HCT116 (cell line): ENCODE measurements around the gene PROCA1. TPM values are rescaled to one million over a fixed set of nuclear protein-coding genes. Genes with fewer than 3 reads are reported as not detected.
A peak's percentile ranks its signal among the peaks of the same experiment; 100 is the strongest.

ENCODE experiments used
- ATAC-seq: fragments of 200-7000 bp; cut with Tn5 transposase; 2 replicates; pipeline ENCODE4 v1.9.1; 2020; ENCODE audit warnings: mild to moderate bottlenecking, moderate library complexity
- BruUV-seq: library from RNA; stranded (reverse); fragments of 400-500 nt; replicated peaks from 2 replicates; lab custom pipeline; 2021; lab: Mats Ljungman, UMichigan
- CTCF ChIA-PET: fragments of 300-600 bp; sonication (Branson Sonifier 250); formaldehyde crosslinking; loops from one replicate; lab custom pipeline; 2021; ENCODE audit warnings: antibody characterized with exemption; lab: Charles Lee
- POLR2A ChIA-PET: fragments of 300-600, 350-600 bp; sonication (Branson Sonifier 250); formaldehyde crosslinking; loops from one replicate; lab custom pipeline; 2021; ENCODE audit warnings: antibody characterized with exemption; lab: Charles Lee
- RAD21 ChIA-PET, 2 experiments: fragments of 300-600 bp; sonication (Branson Sonifier 250); formaldehyde crosslinking; loops; one replicate each; lab custom pipeline; 2023; ENCODE audit warnings: low total read pairs in 2 of 2; ENCODE audit not compliant: uncharacterized antibody in 2 of 2, unreplicated experiment in 2 of 2, low non-redundant PET in 1 of 2; lab: Charles Lee
- DNase-seq: peaks from one replicate; pipeline ENCODE4 v3.0.0-alpha.2; 2010; ENCODE audit warnings: low read depth, low spot score
- H2AFZ ChIP-seq: fragments of 200-600 bp; shearing (Covaris generic), sonication (generic); 2 replicates; pipeline ENCODE4 v1.6.1; 2017; ENCODE audit warnings: low read depth, mixed run types, mixed read lengths, antibody characterized with exemption, low read length; ENCODE audit not compliant: poor library complexity, severe bottlenecking
- H3K27ac ChIP-seq: 2 replicates; pipeline ENCODE4 v1.5.1; 2012; ENCODE audit warnings: low read depth, low read length
- H3K27me3 ChIP-seq: fragments of 200-600 bp; sonication (generic); 2 replicates; pipeline ENCODE4 v1.6.1; 2016; ENCODE audit warnings: mixed run types, low read length, mixed read lengths; ENCODE audit not compliant: insufficient read depth
- H3K36me3 ChIP-seq, 2 experiments: fragments of 200-500 bp in 1 of 2; fragments of 200-600 bp in 1 of 2; sonication (Bioruptor generic) in 1 of 2; sonication (generic) in 1 of 2; 2 replicates each; pipeline versions ENCODE4 v1.5.1 to v1.6.1; 2014 to 2016; ENCODE audit warnings: low read length in 2 of 2, inconsistent platforms in 1 of 2, mixed read lengths in 1 of 2, mixed run types in 1 of 2; ENCODE audit not compliant: insufficient read depth in 2 of 2, control insufficient read depth in 1 of 2
- H3K4me1 ChIP-seq, 2 experiments: fragments of 200-600 bp in 1 of 2; sonication (generic) in 1 of 2; 2 replicates each; pipeline versions ENCODE4 v1.5.1 to v1.6.1; 2012 to 2017; ENCODE audit warnings: low read length in 2 of 2, inconsistent platforms in 1 of 2, mild to moderate bottlenecking in 1 of 2, mixed read lengths in 1 of 2, mixed run types in 1 of 2, moderate library complexity in 1 of 2; ENCODE audit not compliant: insufficient read depth in 2 of 2, control insufficient read depth in 1 of 2
- H3K4me2 ChIP-seq: fragments of 200-600 bp; sonication (generic); 2 replicates; pipeline ENCODE4 v1.6.1; 2017; ENCODE audit warnings: mixed run types, low read length, mixed read lengths
- H3K4me3 ChIP-seq, 2 experiments: fragments of 200-600 bp in 1 of 2; sonication (generic) in 1 of 2; replicated peaks in 1 of 2; 2 replicates each; pipeline ENCODE4 v1.5.1; 2011 to 2016; ENCODE audit warnings: low read length in 2 of 2, control low read depth in 1 of 2, low read depth in 1 of 2, mild to moderate bottlenecking in 1 of 2, mixed read lengths in 1 of 2, mixed run types in 1 of 2
- H3K79me2 ChIP-seq: fragments of 200-600 bp; sonication (generic); 2 replicates; pipeline ENCODE4 v1.6.1; 2017; ENCODE audit warnings: mild to moderate bottlenecking, mixed run types, low read length, moderate library complexity, mixed read lengths; ENCODE audit not compliant: insufficient read depth
- H3K9ac ChIP-seq: fragments of 200-600 bp; sonication (generic); 2 replicates; pipeline ENCODE4 v1.6.1; 2016; ENCODE audit warnings: low read length, mixed read lengths
- H3K9me2 ChIP-seq: fragments of 200-600 bp; sonication (generic), shearing (Covaris generic); 2 replicates; pipeline ENCODE4 v1.6.1; 2017; ENCODE audit warnings: mixed run types, mild to moderate bottlenecking, moderate library complexity; ENCODE audit not compliant: insufficient read depth
- H3K9me3 ChIP-seq, 2 experiments: fragments of 200-500 bp in 1 of 2; fragments of 200-600 bp in 1 of 2; sonication (Bioruptor generic) in 1 of 2; sonication (generic) in 1 of 2; 2 replicates each; pipeline ENCODE4 v1.6.1; 2014 to 2017; ENCODE audit warnings: low read length in 2 of 2, mixed read lengths in 2 of 2, inconsistent platforms in 1 of 2, low read depth in 1 of 2, mild to moderate bottlenecking in 1 of 2, mixed run types in 1 of 2, moderate library complexity in 1 of 2; ENCODE audit not compliant: control insufficient read depth in 1 of 2, insufficient read depth in 1 of 2
- H4K20me1 ChIP-seq: fragments of 200-600 bp; sonication (generic), shearing (Covaris generic); 2 replicates; pipeline ENCODE4 v1.6.1; 2017; ENCODE audit warnings: mixed run types, mild to moderate bottlenecking, moderate library complexity; ENCODE audit not compliant: insufficient read depth
- CBX3 ChIP-seq: IDR thresholded peaks from 2 replicates; pipeline ENCODE4 v1.6.1; 2012; ENCODE audit warnings: low read depth
- CEBPB ChIP-seq: IDR thresholded peaks from 2 replicates; pipeline ENCODE4 v1.6.1; 2012; ENCODE audit warnings: low read depth
- EZH2 ChIP-seq: fragments of 200-600 bp; sonication (generic); IDR thresholded peaks from 2 replicates; pipeline ENCODE4 v1.6.1; 2017; ENCODE audit warnings: antibody characterized with exemption, mixed run types
- EZH2phosphoT487 ChIP-seq: fragments of 200-600 bp; IDR thresholded peaks from 2 replicates; pipeline ENCODE4 v1.6.1; 2018; ENCODE audit warnings: antibody characterized with exemption, borderline replicate concordance
- JUND ChIP-seq: IDR thresholded peaks from 2 replicates; pipeline ENCODE4 v1.6.1; 2012
- POLR2AphosphoS5 ChIP-seq: IDR thresholded peaks from 2 replicates; pipeline ENCODE4 v1.6.1; 2011; ENCODE audit warnings: mild to moderate bottlenecking, low read depth, low read length, moderate library complexity
- RAD21 ChIP-seq: IDR thresholded peaks from 2 replicates; pipeline ENCODE4 v1.6.1; 2012; ENCODE audit warnings: low read depth, mild to moderate bottlenecking
- SIN3A ChIP-seq: IDR thresholded peaks from 2 replicates; pipeline ENCODE4 v1.6.1; 2012; ENCODE audit warnings: low read depth
- SRF ChIP-seq: IDR thresholded peaks from 2 replicates; pipeline ENCODE4 v1.6.1; 2012; ENCODE audit warnings: low read depth
- YY1 ChIP-seq: IDR thresholded peaks from 2 replicates; pipeline ENCODE4 v1.6.1; 2011; ENCODE audit warnings: low read length, low read depth, moderate library complexity, mild to moderate bottlenecking; ENCODE audit not compliant: insufficient replicate concordance; ENCODE audit errors: extremely low read depth
- ZFX ChIP-seq: fragments of 450-650 bp; IDR thresholded peaks from 2 replicates; pipeline ENCODE4 v1.6.1; 2017
- intact Hi-C: fragments of 100-400 bp; cut with micrococcal nuclease; formaldehyde crosslinking; loops from 2 replicates; pipeline ENCODE4 v1.10.0; 2022
- total RNA-seq: library from RNA; stranded (reverse); gene quantifications from one replicate; pipeline ENCODE4 v1.2.1, GENCODE V29; 2021; ENCODE audit not compliant: unreplicated experiment
- TF ChIP-seq, protein P1 (sequence below): IDR thresholded peaks from 2 replicates; pipeline ENCODE4 v1.6.1; 2012
- TF ChIP-seq, protein P2 (sequence below): IDR thresholded peaks from 2 replicates; pipeline ENCODE4 v1.6.1; 2012; ENCODE audit warnings: low read depth
- TF ChIP-seq, protein P3 (sequence below): IDR thresholded peaks from 2 replicates; pipeline ENCODE4 v1.6.1; 2011; ENCODE audit warnings: mild to moderate bottlenecking, low read length, moderate library complexity; ENCODE audit not compliant: insufficient replicate concordance; ENCODE audit errors: extremely low read depth

The PROCA1 gene
- total RNA-seq, 1 experiment from 2014 or later: 0.96 TPM

DNA sequence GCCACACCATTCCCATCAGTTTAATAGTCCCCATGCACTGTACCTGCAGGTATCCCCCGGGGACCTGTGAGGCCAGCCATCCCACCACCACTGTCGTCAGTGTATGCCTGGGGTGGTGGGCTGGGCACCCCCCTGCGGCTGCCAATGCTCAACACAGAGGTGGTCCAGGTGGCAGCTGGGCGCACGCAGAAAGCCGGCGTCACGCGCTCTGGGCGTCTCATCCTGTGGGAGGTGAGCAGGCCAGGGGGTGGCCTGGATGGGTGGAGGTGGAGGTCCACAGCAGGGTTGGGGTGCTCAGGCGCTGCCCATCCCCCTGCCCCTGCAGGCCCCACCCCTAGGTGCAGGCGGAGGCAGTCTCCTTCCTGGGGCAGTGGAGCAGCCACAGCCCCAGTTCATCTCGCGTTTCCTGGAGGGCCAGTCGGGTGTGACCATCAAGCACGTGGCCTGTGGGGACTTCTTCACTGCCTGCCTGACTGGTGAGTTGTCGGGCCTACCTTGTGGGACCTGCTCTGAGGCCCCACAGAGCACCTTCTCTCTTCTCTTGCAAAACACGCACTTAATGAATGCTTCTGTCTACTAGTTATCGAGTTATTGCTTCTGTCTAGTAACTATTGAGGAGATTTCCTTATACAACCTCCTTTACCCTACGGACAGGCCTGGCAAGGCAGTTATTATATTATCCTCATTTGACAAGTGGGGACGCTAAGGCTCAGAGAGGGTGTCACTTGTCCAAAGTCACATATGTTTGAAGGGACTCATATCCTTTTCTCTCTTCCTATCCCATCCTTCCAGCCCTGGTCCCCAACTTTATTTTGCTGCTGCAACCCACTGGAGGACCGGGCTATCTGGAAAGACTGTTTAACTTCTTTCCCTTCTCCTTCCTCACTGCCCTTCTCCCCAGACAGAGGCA lies 26.3 kb upstream of the PROCA1 start:
- TF ChIP-seq ZFX: no peak
- TF ChIP-seq, protein P1, sequence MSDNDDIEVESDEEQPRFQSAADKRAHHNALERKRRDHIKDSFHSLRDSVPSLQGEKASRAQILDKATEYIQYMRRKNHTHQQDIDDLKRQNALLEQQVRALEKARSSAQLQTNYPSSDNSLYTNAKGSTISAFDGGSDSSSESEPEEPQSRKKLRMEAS: peak; percentile 67
- TF ChIP-seq, all 23 proteins: peak for 1
- Histone ChIP-seq H3K79me2 (no peaks in the 10 kb centered on the region), H3K9me2 (no peaks in the 10 kb centered on the region), H2AFZ (no peak overlapping the region), H3K9ac (no peak overlapping the region), H3K36me3 (no peaks in the 10 kb centered on the region), H3K4me2 (no peak overlapping the region), H3K4me1 (peaks cover 22 to 33% of the 10 kb centered on the region in 2 experiments), H4K20me1 (no peaks in the 10 kb centered on the region), H3K9me3 (no peaks in the 10 kb centered on the region), H3K4me3 (no peak overlapping the region), H3K27me3 (no peaks in the 10 kb centered on the region), H3K27ac (peak overlapping the region; percentile 22; the same call in 1 of the 2 replicates)
- POLR2A ChIA-PET: no interaction called here
- no TSS peak for BruUV-seq
- DNase-seq (no peak), ATAC-seq (no peak)
- CTCF ChIA-PET: no interaction called here
- RAD21 ChIA-PET: no interaction called here
- intact Hi-C loops: no loop called here

DNA sequence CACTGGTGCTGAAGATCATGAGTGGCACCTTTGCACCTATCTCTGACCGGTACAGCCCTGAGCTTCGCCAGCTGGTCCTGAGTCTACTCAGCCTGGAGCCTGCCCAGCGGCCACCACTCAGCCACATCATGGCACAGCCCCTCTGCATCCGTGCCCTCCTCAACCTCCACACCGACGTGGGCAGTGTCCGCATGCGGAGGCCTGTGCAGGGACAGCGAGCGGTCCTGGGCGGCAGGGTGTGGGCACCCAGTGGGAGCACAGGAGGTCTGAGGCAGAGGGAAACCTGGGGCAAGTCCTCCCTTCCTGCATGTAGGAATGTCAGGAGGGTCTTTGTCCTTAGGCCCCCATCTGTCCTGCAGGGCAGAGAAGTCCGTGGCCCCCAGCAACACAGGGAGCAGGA lies 25.6 kb upstream of the PROCA1 start:
- intact Hi-C loops: no loop called here
- POLR2A ChIA-PET: no interaction called here
- RAD21 ChIA-PET: no interaction called here
- no peak for DNase-seq
- Histone ChIP-seq H3K36me3 (no peaks in the 10 kb centered on the region), H3K4me2 (no peak overlapping the region), H3K9me3 (no peaks in the 10 kb centered on the region), H2AFZ (no peak overlapping the region), H3K4me1 (peaks cover 19 to 26% of the 10 kb centered on the region in 2 experiments), H3K9ac (no peak overlapping the region), H3K79me2 (no peaks in the 10 kb centered on the region), H4K20me1 (no peaks in the 10 kb centered on the region), H3K9me2 (no peaks in the 10 kb centered on the region), H3K27me3 (no peaks in the 10 kb centered on the region), H3K4me3 (no peak overlapping the region), H3K27ac (no peak overlapping the region; the same call in 1 of the 2 replicates)
- no peak for TF ChIP-seq CEBPB
- no peak for TF ChIP-seq RAD21
- TF ChIP-seq SIN3A: no peak
- no peak for TF ChIP-seq EZH2phosphoT487
- TF ChIP-seq CBX3: no peak
- no peak for TF ChIP-seq JUND
- TF ChIP-seq EZH2: no peak
- TF ChIP-seq, protein P2, sequence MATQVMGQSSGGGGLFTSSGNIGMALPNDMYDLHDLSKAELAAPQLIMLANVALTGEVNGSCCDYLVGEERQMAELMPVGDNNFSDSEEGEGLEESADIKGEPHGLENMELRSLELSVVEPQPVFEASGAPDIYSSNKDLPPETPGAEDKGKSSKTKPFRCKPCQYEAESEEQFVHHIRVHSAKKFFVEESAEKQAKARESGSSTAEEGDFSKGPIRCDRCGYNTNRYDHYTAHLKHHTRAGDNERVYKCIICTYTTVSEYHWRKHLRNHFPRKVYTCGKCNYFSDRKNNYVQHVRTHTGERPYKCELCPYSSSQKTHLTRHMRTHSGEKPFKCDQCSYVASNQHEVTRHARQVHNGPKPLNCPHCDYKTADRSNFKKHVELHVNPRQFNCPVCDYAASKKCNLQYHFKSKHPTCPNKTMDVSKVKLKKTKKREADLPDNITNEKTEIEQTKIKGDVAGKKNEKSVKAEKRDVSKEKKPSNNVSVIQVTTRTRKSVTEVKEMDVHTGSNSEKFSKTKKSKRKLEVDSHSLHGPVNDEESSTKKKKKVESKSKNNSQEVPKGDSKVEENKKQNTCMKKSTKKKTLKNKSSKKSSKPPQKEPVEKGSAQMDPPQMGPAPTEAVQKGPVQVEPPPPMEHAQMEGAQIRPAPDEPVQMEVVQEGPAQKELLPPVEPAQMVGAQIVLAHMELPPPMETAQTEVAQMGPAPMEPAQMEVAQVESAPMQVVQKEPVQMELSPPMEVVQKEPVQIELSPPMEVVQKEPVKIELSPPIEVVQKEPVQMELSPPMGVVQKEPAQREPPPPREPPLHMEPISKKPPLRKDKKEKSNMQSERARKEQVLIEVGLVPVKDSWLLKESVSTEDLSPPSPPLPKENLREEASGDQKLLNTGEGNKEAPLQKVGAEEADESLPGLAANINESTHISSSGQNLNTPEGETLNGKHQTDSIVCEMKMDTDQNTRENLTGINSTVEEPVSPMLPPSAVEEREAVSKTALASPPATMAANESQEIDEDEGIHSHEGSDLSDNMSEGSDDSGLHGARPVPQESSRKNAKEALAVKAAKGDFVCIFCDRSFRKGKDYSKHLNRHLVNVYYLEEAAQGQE: no peak
- TF ChIP-seq, protein P3, sequence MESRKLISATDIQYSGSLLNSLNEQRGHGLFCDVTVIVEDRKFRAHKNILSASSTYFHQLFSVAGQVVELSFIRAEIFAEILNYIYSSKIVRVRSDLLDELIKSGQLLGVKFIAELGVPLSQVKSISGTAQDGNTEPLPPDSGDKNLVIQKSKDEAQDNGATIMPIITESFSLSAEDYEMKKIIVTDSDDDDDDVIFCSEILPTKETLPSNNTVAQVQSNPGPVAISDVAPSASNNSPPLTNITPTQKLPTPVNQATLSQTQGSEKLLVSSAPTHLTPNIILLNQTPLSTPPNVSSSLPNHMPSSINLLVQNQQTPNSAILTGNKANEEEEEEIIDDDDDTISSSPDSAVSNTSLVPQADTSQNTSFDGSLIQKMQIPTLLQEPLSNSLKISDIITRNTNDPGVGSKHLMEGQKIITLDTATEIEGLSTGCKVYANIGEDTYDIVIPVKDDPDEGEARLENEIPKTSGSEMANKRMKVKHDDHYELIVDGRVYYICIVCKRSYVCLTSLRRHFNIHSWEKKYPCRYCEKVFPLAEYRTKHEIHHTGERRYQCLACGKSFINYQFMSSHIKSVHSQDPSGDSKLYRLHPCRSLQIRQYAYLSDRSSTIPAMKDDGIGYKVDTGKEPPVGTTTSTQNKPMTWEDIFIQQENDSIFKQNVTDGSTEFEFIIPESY: no peak
- TF ChIP-seq ZFX: no peak
- TF ChIP-seq POLR2AphosphoS5: no peak
- TF ChIP-seq SRF: no peak
- no peak for TF ChIP-seq YY1
- CTCF ChIA-PET: no interaction called here
- no peak for ATAC-seq
- BruUV-seq: no TSS peak
